Endothelial cell of umbilical vein (primary cell): ENCODE data around the gene CPNE6. TPM values are rescaled to one million over a fixed set of nuclear protein-coding genes. Genes with fewer than 3 reads are reported as not detected.

Experiments
- BruUV-seq: library from RNA; stranded (reverse); fragments of 400-500 nt; replicated peaks from 2 replicates; lab custom pipeline; 2021; lab: Mats Ljungman, UMichigan
- CTCF ChIA-PET: fragments of 300-600, 350-600 bp; sonication (Branson Sonifier 250); formaldehyde crosslinking; loops from one replicate; lab custom pipeline; 2021; ENCODE audit warnings: antibody characterized with exemption, inconsistent platforms; lab: Charles Lee
- POLR2A ChIA-PET: fragments of 300-600, 350-600 bp; sonication (Branson Sonifier 250); formaldehyde crosslinking; loops from one replicate; lab custom pipeline; 2021; ENCODE audit warnings: antibody characterized with exemption, inconsistent platforms; lab: Charles Lee
- DNase-seq: peaks from one replicate; pipeline ENCODE4 v3.0.0-alpha.2; 2011; ENCODE audit warnings: low read depth, low spot score
- FAIRE-seq: peaks from 2 replicates; lab custom pipeline; 2011; peaks lifted over from hg19 to GRCh38; lab: Jason Lieb, UNC
- H2AFZ ChIP-seq: 2 replicates; pipeline ENCODE4 v1.6.0; 2012; ENCODE audit warnings: low read depth, low read length, control low read depth, inconsistent platforms
- H3K27ac ChIP-seq: 2 replicates; pipeline ENCODE4 v1.5.1; 2011; ENCODE audit warnings: low read depth, mild to moderate bottlenecking, control low read depth, low read length, moderate library complexity; ENCODE audit not compliant: insufficient read depth
- H3K27me3 ChIP-seq, 2 experiments: 2 replicates each; pipeline versions ENCODE4 v1.6.0 to v1.6.1; 2011; ENCODE audit warnings: low read length in 2 of 2, mixed read lengths in 1 of 2; ENCODE audit not compliant: control insufficient read depth in 2 of 2, insufficient read depth in 2 of 2
- H3K36me3 ChIP-seq, 2 experiments: 2 replicates in 1 of 2; 3 replicates in 1 of 2; pipeline ENCODE4 v1.5.1; 2011; ENCODE audit warnings: low read length in 2 of 2, mild to moderate bottlenecking in 1 of 2, moderate library complexity in 1 of 2; ENCODE audit not compliant: control insufficient read depth in 2 of 2, insufficient read depth in 2 of 2; ENCODE audit errors: extremely low read depth in 1 of 2
- H3K4me1 ChIP-seq: 3 replicates; pipeline ENCODE4 v1.5.1; 2011; ENCODE audit warnings: mild to moderate bottlenecking, low read length; ENCODE audit not compliant: control insufficient read depth, insufficient read depth; ENCODE audit errors: extremely low read depth
- H3K4me2 ChIP-seq: 2 replicates; pipeline ENCODE4 v1.6.1; 2011; ENCODE audit warnings: low read length, control low read depth, mixed read lengths; ENCODE audit not compliant: insufficient read depth
- H3K4me3 ChIP-seq, 3 experiments: fragments of 200-600 bp in 1 of 3; sonication (generic), shearing (Covaris generic) in 1 of 3; replicated peaks in 1 of 3; 2 replicates each; pipeline ENCODE4 v1.5.1; 2011 to 2016; ENCODE audit warnings: control low read depth in 3 of 3, low read length in 3 of 3, mild to moderate bottlenecking in 2 of 3, inconsistent platforms in 1 of 3, low read depth in 1 of 3, moderate library complexity in 1 of 3; ENCODE audit not compliant: insufficient read depth in 1 of 3
- H3K79me2 ChIP-seq: 2 replicates; pipeline ENCODE4 v1.6.0; 2012; ENCODE audit warnings: low read length, inconsistent platforms; ENCODE audit not compliant: control insufficient read depth, insufficient read depth
- H3K9ac ChIP-seq: replicated peaks from 2 replicates; pipeline ENCODE3; 2011; ENCODE audit warnings: low read length, control low read depth; ENCODE audit not compliant: insufficient read depth; ENCODE audit errors: extremely low read depth
- H3K9me1 ChIP-seq: replicated peaks from 3 replicates; pipeline ENCODE4 v1.6.0; 2011; ENCODE audit warnings: mild to moderate bottlenecking, low read length; ENCODE audit not compliant: control insufficient read depth, insufficient read depth; ENCODE audit errors: extremely low read depth
- H3K9me3 ChIP-seq: replicated peaks from 2 replicates; pipeline ENCODE4 v1.5.1; 2012; ENCODE audit warnings: low read length, inconsistent platforms; ENCODE audit not compliant: control insufficient read depth, insufficient read depth
- H4K20me1 ChIP-seq: replicated peaks from 2 replicates; pipeline ENCODE3; 2011; ENCODE audit warnings: mild to moderate bottlenecking, low read length; ENCODE audit not compliant: control insufficient read depth, insufficient read depth; ENCODE audit errors: extremely low read depth
- CTCF ChIP-seq, 2 donors: IDR thresholded peaks; 1 replicate in 1 of 2; 2 replicates in 1 of 2; pipeline ENCODE4 v1.5.1; 2011; ENCODE audit warnings: low read length in 2 of 2, mild to moderate bottlenecking in 2 of 2, moderate library complexity in 2 of 2, control low read depth in 1 of 2, inconsistent platforms in 1 of 2, low read depth in 1 of 2; ENCODE audit not compliant: insufficient read depth in 1 of 2; ENCODE audit errors: extremely low read depth in 1 of 2
- EZH2 ChIP-seq: IDR thresholded peaks from 2 replicates; pipeline ENCODE4 v1.6.1; 2012; ENCODE audit warnings: borderline replicate concordance, low read depth, mild to moderate bottlenecking, moderate library complexity, low read length, inconsistent platforms; ENCODE audit not compliant: severe bottlenecking
- FOS ChIP-seq: IDR thresholded peaks from 2 replicates; pipeline ENCODE4 v1.6.1; 2011; ENCODE audit warnings: mild to moderate bottlenecking, low read length, moderate library complexity, borderline replicate concordance; ENCODE audit not compliant: insufficient read depth
- GATA2 ChIP-seq: IDR thresholded peaks from 2 replicates; pipeline ENCODE4 v1.7.0; 2011; ENCODE audit warnings: low read depth, mild to moderate bottlenecking, moderate library complexity, mixed read lengths, low read length; ENCODE audit not compliant: insufficient read length, insufficient read depth
- JUN ChIP-seq: IDR thresholded peaks from 2 replicates; pipeline ENCODE4 v1.6.1; 2011; ENCODE audit warnings: borderline replicate concordance, low read depth; ENCODE audit not compliant: insufficient read length, insufficient read depth
- MYC ChIP-seq: IDR thresholded peaks from one replicate; pipeline ENCODE4 v1.6.1; 2011; ENCODE audit warnings: mild to moderate bottlenecking, low read depth, low read length
- POLR2A ChIP-seq: IDR thresholded peaks from 2 replicates; pipeline ENCODE4 v1.6.1; 2012; ENCODE audit warnings: low read depth, mild to moderate bottlenecking, control low read depth, low read length
- POLR2AphosphoS5 ChIP-seq: IDR thresholded peaks from 2 replicates; pipeline ENCODE4 v1.6.1; 2012; ENCODE audit warnings: low read depth, mild to moderate bottlenecking, control low read depth, low read length, moderate library complexity; ENCODE audit not compliant: insufficient read depth
- dilution Hi-C: fragments of 300-500 bp; cut with MboI; formaldehyde crosslinking; loops from one replicate; pipeline ENCODE4 v1.15.0; 2019; ENCODE audit warnings: low sequenced_read_pairs; ENCODE audit not compliant: extremely low pct_ligation_motif_present
- intact Hi-C: fragments of 100-400 bp; cut with micrococcal nuclease; formaldehyde crosslinking; loops from one replicate; pipeline ENCODE4 v1.10.0; 2022
- polyA plus RNA-seq, 4 experiments: library from polyadenylated mRNA; depleted of rRNA in 3 of 4; stranded (reverse) in 3 of 4; unstranded in 1 of 4; fragments of >200 nt; gene quantifications; 2 replicates each; pipeline versions ENCODE4 v1.2.1 to v1.2.3, GENCODE V29; 2011 to 2012; ENCODE audit warnings: missing spikeins in 1 of 4
- total RNA-seq: library from RNA; stranded (reverse); gene quantifications from 2 replicates; pipeline ENCODE4 v1.2.3, GENCODE V29; 2021
- TF ChIP-seq, protein P1 (sequence below): IDR thresholded peaks from 2 replicates; pipeline ENCODE4 v1.6.1; 2011; ENCODE audit not compliant: insufficient read depth, insufficient read length

CPNE6 gene
- total and polyA plus RNA-seq, 2 donors (not counting 3 experiments of a cell fraction or from before 2014, with no cell fraction given): not detected

DNA sequence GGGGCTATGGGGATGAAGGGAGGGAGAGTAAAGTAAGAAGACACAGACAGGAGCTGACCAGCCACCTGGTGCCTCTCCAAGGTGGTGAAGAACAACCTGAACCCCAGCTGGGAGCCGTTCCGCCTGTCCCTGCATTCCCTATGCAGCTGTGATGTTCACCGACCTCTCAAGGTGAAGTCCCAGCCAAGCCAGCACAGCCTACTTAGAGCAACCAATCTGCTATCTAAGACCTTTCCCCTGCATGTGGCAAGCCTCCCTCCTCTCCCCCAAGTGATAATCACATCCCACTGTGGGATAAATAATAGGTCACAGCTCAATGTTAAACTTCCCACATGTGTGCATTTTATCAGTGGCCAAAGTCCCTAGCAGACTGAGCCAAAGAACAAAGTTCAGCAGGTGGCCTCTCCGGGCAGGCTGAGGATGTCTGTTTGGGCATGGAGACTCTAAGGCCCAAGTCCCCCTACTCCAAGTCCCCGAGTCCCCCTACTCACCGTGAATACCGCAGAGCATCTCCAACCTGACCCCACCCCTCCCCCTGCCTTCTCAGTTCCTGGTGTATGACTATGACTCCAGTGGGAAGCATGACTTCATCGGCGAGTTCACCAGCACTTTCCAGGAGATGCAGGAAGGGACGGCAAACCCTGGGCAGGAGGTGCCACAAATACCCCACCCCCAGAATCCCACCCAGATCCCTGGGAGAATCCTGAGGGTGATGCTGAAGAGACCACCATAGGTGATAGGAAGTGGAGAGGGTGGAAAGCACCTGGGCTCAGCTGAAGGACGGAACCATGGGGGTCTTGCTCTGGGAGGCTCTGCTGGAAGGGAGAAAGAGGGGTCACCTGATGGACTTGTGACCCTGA is 3.5 kb downstream of the CPNE6 start:
- no peak for FAIRE-seq
- Histone ChIP-seq H3K27me3 (peaks cover 5 to 8% of the 10 kb centered on the region in 2 experiments), H3K79me2 (no peaks in the 10 kb centered on the region), H3K9ac (no peak overlapping the region), H3K4me3 (no peak overlapping the region), H3K4me1 (no peaks in the 10 kb centered on the region), H4K20me1 (no peaks in the 10 kb centered on the region), H3K9me1 (no peaks in the 10 kb centered on the region), H2AFZ (no peak overlapping the region), H3K4me2 (no peak overlapping the region), H3K9me3 (no peaks in the 10 kb centered on the region), H3K36me3 (no peaks in the 10 kb centered on the region), H3K27ac (no peak overlapping the region)
- intact Hi-C loops (no loop called here), dilution Hi-C loops (no loop called here)
- POLR2A ChIA-PET: no interaction called here
- BruUV-seq: no TSS peak
- TF ChIP-seq POLR2A (no peak), FOS (no peak), JUN (no peak), POLR2AphosphoS5 (no peak), MYC (no peak), EZH2 (no peak), GATA2 (no peak), CTCF (IDR thresholded peaks at IDR 0.05; ENCODE audit: extremely low read depth in 1 of 2, insufficient read depth in 1 of 2, low read depth in 1 of 2, low read length in 2 of 2) (no peak)
- TF ChIP-seq, protein P1, sequence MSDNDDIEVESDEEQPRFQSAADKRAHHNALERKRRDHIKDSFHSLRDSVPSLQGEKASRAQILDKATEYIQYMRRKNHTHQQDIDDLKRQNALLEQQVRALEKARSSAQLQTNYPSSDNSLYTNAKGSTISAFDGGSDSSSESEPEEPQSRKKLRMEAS: no peak
- DNase-seq: no peak
- CTCF ChIA-PET: interaction anchor here (0.8 to 1.8 kb wide), 5 partner anchors 16 to 34 kb away, joined by 3 to 11 read pairs (median 3); no protein-coding TSS in a partner anchor
